Activated CD8-positive, alpha-beta memory T cell treated with anti-CD3 and anti-CD28 coated beads, Interleukin-2, amount 50 U/mL, for 4 hours (primary cell): ENCODE data around the gene SPEM3.

Experiments used
- DNase-seq: peaks from one replicate; pipeline ENCODE4 v3.0.0-alpha.2; 2020

SPEM3 gene

GRCh38 chr17:7423679-7424078 is 5.0 kb upstream of the SPEM3 start:
- DNase-seq: no peak

- no peak for DNase-seq
Observed at GRCh38 chr17:7425316-7425715, 3.3 kb upstream of the SPEM3 start, which contains the start of gene SPEM2. TSS of gene SPEM2 (plus strand) at chr17:7425616. CDS start at chr17:7425689, 73 bp downstream.

GRCh38 chr17:7425756-7426155 is 2.9 kb upstream of the SPEM3 start:
- DNase-seq: no peak

GRCh38 chr17:7426203-7426863 is 2.3 kb upstream of the SPEM3 start:
- DNase-seq: no peak

GRCh38 chr17:7426896-7427489 is 1.7 kb upstream of the SPEM3 start:
- no peak for DNase-seq

- DNase-seq: no peak
Observed at GRCh38 chr17:7427549-7427948, 1.1 kb upstream of the SPEM3 start.

- DNase-seq: no peak
Observed at GRCh38 chr17:7429722-7430121, 1.1 kb downstream of the SPEM3 start.

GRCh38 chr17:7431231-7431630 is 2.6 kb downstream of the SPEM3 start:
- DNase-seq: no peak

- DNase-seq: no peak
Observed at GRCh38 chr17:7432296-7432695, 3.6 kb downstream of the SPEM3 start.

GRCh38 chr17:7435676-7436555 is 7.3 kb downstream of the SPEM3 start:
- peak; percentile 54 for DNase-seq

GRCh38 chr17:7436556-7437368 is 8.1 kb downstream of the SPEM3 start:
- peak; percentile 84 for DNase-seq

GRCh38 chr17:7437369-7437863 is 8.8 kb downstream of the SPEM3 start:
- no peak for DNase-seq

- peak; percentile 70 for DNase-seq
Observed at GRCh38 chr17:7437950-7438614, 9.4 kb downstream of the SPEM3 start.

- no peak for DNase-seq
Observed at GRCh38 chr17:7438656-7439460, 10.2 kb downstream of the SPEM3 start.

- DNase-seq: no peak
Observed at GRCh38 chr17:7439462-7440112, 10.9 kb downstream of the SPEM3 start, which contains the start of gene FGF11. TSS of gene FGF11 (plus strand) at chr17:7439512. CDS start at chr17:7439621, 109 bp downstream.

GRCh38 chr17:7440113-7440833 is 11.6 kb downstream of the SPEM3 start:
- peak; percentile 38 for DNase-seq

GRCh38 chr17:7440834-7441195 is 12.2 kb downstream of the SPEM3 start:
- DNase-seq: no peak

GRCh38 chr17:7441266-7441665 is 12.6 kb downstream of the SPEM3 start:
- no peak for DNase-seq

GRCh38 chr17:7442142-7442541 is 13.5 kb downstream of the SPEM3 start:
- no peak for DNase-seq
